Measurements from ENCODE around the gene PKD1L1.

The PKD1L1 gene

DNA sequence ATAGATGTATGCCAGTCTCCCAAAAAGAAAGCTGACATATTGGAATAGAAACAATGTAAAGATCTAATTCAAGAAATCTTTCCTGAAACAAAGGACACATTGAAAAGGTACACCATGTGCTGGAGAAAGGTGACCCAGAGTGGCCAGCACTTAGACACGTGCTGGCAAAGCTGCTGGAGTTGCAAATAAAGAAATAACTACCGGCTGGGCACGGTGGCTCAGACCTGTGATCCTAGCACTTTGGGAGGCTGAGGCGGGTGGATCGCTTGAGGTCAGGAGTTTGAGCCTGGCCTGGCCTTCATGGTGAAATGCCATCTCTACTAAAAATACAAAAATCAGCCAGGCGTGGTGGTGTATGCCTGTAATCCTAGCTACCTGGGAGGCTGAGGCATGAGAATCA is 35.9 kb downstream of the PKD1L1 start:
- no peak for DNase-seq (ENCODE audit: insufficient read length, low spot score)
- no peak for FAIRE-seq

DNA sequence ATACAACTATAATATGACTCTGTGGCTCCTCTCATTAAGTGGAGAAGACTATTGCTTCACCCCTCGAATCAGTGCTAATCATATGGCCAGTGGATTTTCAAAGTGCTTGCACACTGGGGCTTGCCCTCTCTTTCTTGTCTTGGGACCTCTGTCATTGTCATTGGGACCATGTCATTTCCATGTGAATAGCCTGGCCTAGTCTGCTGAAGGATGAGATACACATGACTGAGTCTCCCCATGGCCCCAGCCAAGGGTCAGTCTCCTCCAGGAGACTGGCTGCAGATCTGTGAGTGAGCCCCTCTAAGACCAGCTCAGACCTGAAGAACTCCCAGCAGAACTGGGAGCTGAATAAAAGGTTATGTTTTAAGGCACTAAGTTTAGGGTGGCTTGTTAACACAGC is 39.5 kb downstream of the PKD1L1 start:
- FAIRE-seq (no peak), DNase-seq (ENCODE audit: insufficient read length, low spot score) (no peak)

- FAIRE-seq (no peak), DNase-seq (ENCODE audit: insufficient read length, low spot score) (no peak)
Measured at GRCh38 chr7:47907981-47908616, 40.2 kb downstream of the PKD1L1 start.

DNA sequence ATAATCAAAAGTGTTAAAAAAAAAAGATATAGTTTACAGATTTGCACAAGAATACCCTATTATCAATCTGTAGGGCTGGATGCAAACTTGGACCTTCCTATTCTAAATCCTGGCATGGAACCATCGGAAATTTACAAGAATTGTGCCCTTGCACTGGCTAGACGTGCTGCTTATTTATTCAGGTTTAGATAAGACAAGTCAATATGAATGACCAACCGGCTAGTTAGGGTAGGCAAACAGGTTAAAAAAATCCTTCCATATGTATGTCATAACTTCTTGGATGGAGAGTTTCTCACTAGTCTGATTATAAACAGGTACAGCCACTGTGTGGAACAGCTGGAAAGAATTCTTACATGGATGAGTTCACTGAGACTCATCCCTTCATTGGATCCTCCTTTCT is 41.4 kb downstream of the PKD1L1 start:
- no peak for FAIRE-seq
- DNase-seq (ENCODE audit: insufficient read length, low spot score) = no peak

GRCh38 chr7:47905076-47905920 is 43.0 kb downstream of the PKD1L1 start:
- FAIRE-seq = no peak
- DNase-seq (ENCODE audit: insufficient read length, low spot score) = no peak

DNA sequence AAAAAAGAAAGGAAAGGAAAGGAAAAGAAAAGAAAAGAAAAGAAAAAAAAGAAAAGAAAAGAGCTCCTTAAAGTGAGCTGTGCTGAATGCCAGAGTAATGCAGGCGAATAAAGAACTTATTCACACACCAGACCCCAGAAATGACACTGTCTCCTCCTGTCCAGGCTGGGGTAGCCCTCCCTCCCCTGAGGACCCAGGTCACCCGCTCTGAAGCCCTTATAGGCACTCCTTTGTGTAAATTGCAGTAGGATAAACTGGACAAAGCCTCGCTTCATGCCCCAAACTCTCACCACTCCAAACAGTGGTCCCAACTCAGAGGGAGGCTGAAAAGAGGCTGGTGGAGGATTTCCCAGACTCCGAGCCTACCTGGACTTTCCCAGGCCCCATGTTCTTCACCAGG is 46.3 kb downstream of the PKD1L1 start:
- DNase-seq (ENCODE audit: insufficient read length, low spot score) = no peak
- FAIRE-seq = no peak

- FAIRE-seq = no peak
- DNase-seq (ENCODE audit: insufficient read length, low spot score) = peak; percentile 53
Measured at GRCh38 chr7:47901542-47901941, 46.7 kb downstream of the PKD1L1 start.

- DNase-seq (ENCODE audit: insufficient read length, low spot score) (no peak), FAIRE-seq (no peak)
Measured at GRCh38 chr7:47897831-47898230, 50.4 kb downstream of the PKD1L1 start.

DNA sequence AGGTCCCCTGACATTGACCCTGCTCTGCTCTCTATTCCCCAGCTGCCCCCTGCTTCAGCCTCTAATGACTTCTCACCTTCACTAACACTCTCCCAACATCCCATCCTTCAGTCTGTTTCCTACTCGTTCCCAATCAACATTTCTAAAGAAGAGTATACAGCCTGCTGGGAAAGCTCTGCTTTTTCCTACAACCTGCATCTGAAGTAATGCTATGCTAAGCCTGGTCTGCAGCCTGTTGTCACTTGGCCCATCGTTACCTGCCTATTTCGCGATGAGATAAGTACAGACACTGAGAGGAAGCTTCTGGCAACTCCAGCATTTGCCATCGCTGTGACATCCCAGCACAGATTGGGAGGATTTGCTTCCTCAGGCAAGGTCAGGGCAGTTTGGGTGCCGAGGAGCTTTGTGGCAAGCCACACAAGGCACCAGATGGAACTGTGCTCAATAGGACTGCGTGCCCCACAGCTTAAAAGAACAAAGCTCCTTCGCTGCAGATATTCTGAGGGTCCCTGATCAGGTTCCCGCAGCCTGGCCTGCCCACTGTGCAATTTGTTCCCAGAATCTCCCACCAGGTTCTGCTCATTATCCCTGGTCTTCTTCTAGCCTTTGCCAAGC is 51.4 kb downstream of the PKD1L1 start:
- no peak for DNase-seq (ENCODE audit: insufficient read length, low spot score)
- no peak for FAIRE-seq

- FAIRE-seq (no peak), DNase-seq (ENCODE audit: insufficient read length, low spot score) (no peak)
Measured at GRCh38 chr7:47895026-47895425, 53.2 kb downstream of the PKD1L1 start.

DNA sequence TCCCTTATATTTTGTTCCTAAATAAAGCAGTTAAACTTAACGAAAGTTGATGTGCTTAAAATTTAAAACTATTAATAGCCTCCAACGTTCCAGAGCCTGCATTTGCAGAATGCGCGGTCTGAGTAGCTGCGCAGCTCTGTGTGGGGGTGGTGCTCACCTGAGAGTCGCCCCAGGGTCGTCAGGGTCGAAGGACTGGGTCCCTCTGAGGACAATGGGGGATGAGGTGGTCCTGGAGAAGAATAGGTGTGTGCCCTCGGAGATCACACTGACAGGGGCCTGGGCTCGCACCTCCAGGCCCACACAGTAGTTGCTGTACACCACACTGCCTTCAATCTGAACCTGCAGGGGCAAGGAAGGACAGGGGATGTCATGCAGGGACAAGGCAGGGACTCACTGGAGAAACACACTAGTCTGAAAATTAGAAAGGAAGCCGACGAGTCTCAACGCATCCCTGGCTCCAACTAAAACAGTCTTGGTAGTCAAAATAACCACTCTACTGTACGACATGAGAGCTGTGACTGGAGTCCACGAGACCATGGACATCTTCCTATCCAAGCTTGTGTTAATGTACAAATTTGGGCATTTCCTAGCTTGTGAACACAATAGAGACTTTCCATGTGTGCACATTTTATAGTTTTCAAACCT is 54.4 kb downstream of the PKD1L1 start:
- no peak for DNase-seq (ENCODE audit: insufficient read length, low spot score)
- no peak for FAIRE-seq

DNA sequence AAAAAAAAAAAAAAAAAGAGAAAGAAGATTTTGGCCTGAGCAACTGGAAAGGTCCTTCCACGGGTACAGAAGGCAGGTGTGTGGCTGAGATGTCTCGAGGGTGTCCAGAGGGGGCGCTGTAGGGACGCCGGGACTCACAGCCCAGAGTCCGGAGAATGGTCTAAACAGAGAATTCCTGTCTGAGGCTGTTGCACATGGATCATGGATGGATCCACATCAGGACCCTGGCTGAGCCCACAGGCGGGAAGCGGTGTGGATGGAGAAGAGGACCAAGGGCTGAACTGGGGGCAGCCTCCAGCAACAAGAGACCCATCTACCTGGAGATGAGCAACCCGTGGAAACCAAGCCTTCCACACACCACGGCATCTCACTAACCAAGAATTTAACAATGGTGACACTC is 55.0 kb downstream of the PKD1L1 start:
- FAIRE-seq (no peak), DNase-seq (ENCODE audit: insufficient read length, low spot score) (peak; percentile 41)

DNA sequence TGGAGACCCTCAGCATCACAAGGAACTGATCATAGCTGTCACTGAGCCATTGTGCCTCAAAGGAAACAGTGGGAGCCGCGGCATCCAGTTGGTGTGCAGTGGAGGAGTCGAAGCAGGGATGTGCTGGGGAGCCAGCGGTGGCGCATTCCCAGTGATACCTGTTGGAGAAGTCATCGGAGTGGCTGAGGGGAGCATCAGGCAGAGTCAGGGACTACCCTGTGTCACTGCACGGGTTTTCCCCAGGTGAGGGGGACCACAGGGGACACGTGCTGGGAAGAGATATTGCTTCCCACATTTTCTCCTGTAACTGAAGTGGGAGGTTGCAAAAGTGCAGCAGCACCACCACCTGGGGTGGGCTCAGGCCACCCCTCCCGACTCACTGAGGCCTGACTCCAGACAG is 57.7 kb downstream of the PKD1L1 start:
- DNase-seq (ENCODE audit: insufficient read length, low spot score) = no peak
- no peak for FAIRE-seq

- DNase-seq (ENCODE audit: insufficient read length, low spot score) = no peak
- FAIRE-seq = no peak
Measured at GRCh38 chr7:47890125-47890524, 58.1 kb downstream of the PKD1L1 start.

- FAIRE-seq (no peak), DNase-seq (ENCODE audit: insufficient read length, low spot score) (no peak)
Measured at GRCh38 chr7:47889723-47890122, 58.5 kb downstream of the PKD1L1 start.

GRCh38 chr7:47888371-47889265 is 59.6 kb downstream of the PKD1L1 start:
- DNase-seq (ENCODE audit: insufficient read length, low spot score) (no peak), FAIRE-seq (no peak)

GRCh38 chr7:47887016-47887640 is 61.1 kb downstream of the PKD1L1 start:
- DNase-seq (ENCODE audit: insufficient read length, low spot score) (no peak), FAIRE-seq (no peak)

GRCh38 chr7:47885987-47886811 is 62.1 kb downstream of the PKD1L1 start:
- no peak for DNase-seq (ENCODE audit: insufficient read length, low spot score)

More at GRCh38 chr7:47885987-47886811, 62.1 kb downstream of the PKD1L1 start:
- FAIRE-seq = no peak

All from HTR-8/SVneo (cell line).